K562 (cell line): ENCODE results near the gene GATAD2B. TPM values are rescaled to one million over a fixed set of nuclear protein-coding genes. Genes with fewer than 3 reads are reported as not detected.

Experiments used
- CREB5 ChIP-seq: fragments of 250-450 bp; sonication (Bioruptor Pico); IDR thresholded peaks from 2 replicates; pipeline ENCODE4 v1.5.0; 2020; ENCODE audit warnings: mild to moderate bottlenecking
- EP300 ChIP-seq: IDR thresholded peaks from 2 replicates; pipeline ENCODE4 v1.6.1; 2012; ENCODE audit warnings: low read length, improper control_type of control experiment
- GTF2B ChIP-seq: IDR thresholded peaks from 2 replicates; pipeline ENCODE4 v1.6.1; 2011; ENCODE audit not compliant: insufficient read length; ENCODE audit errors: extremely low read depth
- HDAC6 ChIP-seq: IDR thresholded peaks from 2 replicates; pipeline ENCODE4 v1.6.1; 2012; ENCODE audit warnings: low read depth, mild to moderate bottlenecking, control low read depth, inconsistent platforms, low read length, moderate library complexity
- HLTF ChIP-seq: fragments of 450-650 bp; IDR thresholded peaks from 2 replicates; pipeline ENCODE4 v1.6.1; 2016
- HNRNPUL1 ChIP-seq: fragments of 200-400 bp; formaldehyde crosslinking; IDR thresholded peaks from 2 replicates; pipeline ENCODE4 v1.6.1; 2017; ENCODE audit warnings: low read length
- IRF2 ChIP-seq: sonication (generic); formaldehyde crosslinking; IDR thresholded peaks from 2 replicates; pipeline ENCODE4 v1.8.1; 2022; ENCODE audit warnings: mild to moderate bottlenecking, missing genetic modification reagents
- MAFK ChIP-seq: IDR thresholded peaks from 2 replicates; pipeline ENCODE4 v1.6.1; 2011; ENCODE audit warnings: low read length, improper control_type of control experiment
- MTA3 ChIP-seq: fragments of 450-650 bp; formaldehyde crosslinking; IDR thresholded peaks from 2 replicates; pipeline ENCODE4 v1.6.1; 2017; ENCODE audit warnings: mild to moderate bottlenecking, borderline replicate concordance
- POU5F1 ChIP-seq: fragments of 150-350 bp; IDR thresholded peaks from 2 replicates; pipeline ENCODE4 v1.6.1; 2014; ENCODE audit warnings: borderline replicate concordance, low read length, low read depth, mild to moderate bottlenecking; ENCODE audit not compliant: partially characterized antibody
- PURB ChIP-seq: sonication (generic); formaldehyde crosslinking; IDR thresholded peaks from 2 replicates; pipeline ENCODE4 v1.9.0; 2021; ENCODE audit warnings: low read depth, mild to moderate bottlenecking, missing genetic modification reagents
- SAFB ChIP-seq: fragments of 200-400 bp; formaldehyde crosslinking; IDR thresholded peaks from 2 replicates; pipeline ENCODE4 v1.6.1; 2017; ENCODE audit warnings: low read depth, low read length, borderline replicate concordance
- ZNF12 ChIP-seq: sonication (generic); formaldehyde crosslinking; IDR thresholded peaks from 2 replicates; pipeline ENCODE4 v1.4.0; 2020; ENCODE audit warnings: mild to moderate bottlenecking, missing genetic modification reagents
- ZNF354B ChIP-seq: fragments of 250-450 bp; sonication (Bioruptor Pico); IDR thresholded peaks from 2 replicates; pipeline ENCODE4 v1.4.0; 2020
- polyA plus RNA-seq, 8 experiments: library from polyadenylated mRNA; depleted of rRNA in 4 of 8; stranded (reverse) in 5 of 8; unstranded in 3 of 8; fragments of >200 nt; fragmentation: Nextera tagmentation in 2 of 8; fragmentation: Illumina TruSeq in 1 of 8; extraction: Ambion mirVana in 2 of 8; extraction: Trizol in 1 of 8; gene quantifications; 2 replicates each; pipeline versions ENCODE4 v1.2.1 to v1.2.3, GENCODE V29; 2011 to 2014; ENCODE audit warnings: inconsistent platforms in 1 of 8, missing spikeins in 1 of 8
- total RNA-seq, 7 experiments: library from RNA; depleted of rRNA in 6 of 7; stranded (reverse); fragments of >200 nt in 6 of 7; fragmentation: Illumina TruSeq in 2 of 7; extraction: Trizol in 2 of 7; gene quantifications; 2 replicates each; pipeline versions ENCODE4 v1.2.1 to v1.2.3, GENCODE V29; 2011 to 2021; ENCODE audit warnings: low replicate concordance in 1 of 7
- TF ChIP-seq, protein P1 (sequence below): fragments of 250-450 bp; sonication (Bioruptor Pico); IDR thresholded peaks from 2 replicates; pipeline ENCODE4 v1.4.0; 2020
- TF ChIP-seq, protein P2 (sequence below): sonication (generic); formaldehyde crosslinking; IDR thresholded peaks from 2 replicates; pipeline ENCODE4 v1.8.0; 2023; ENCODE audit warnings: mild to moderate bottlenecking, missing genetic modification reagents
- TF ChIP-seq, protein P3 (sequence below): fragments of 250-450 bp; sonication (Bioruptor Pico); IDR thresholded peaks from 2 replicates; pipeline ENCODE4 v1.5.0; 2021

GATAD2B gene
- total and polyA plus RNA-seq, 9 of the 15 experiments (the other 6 are each of a cell fraction or from before 2014, with no cell fraction given): 1.5 to 40.2 (median 4.9) TPM

DNA sequence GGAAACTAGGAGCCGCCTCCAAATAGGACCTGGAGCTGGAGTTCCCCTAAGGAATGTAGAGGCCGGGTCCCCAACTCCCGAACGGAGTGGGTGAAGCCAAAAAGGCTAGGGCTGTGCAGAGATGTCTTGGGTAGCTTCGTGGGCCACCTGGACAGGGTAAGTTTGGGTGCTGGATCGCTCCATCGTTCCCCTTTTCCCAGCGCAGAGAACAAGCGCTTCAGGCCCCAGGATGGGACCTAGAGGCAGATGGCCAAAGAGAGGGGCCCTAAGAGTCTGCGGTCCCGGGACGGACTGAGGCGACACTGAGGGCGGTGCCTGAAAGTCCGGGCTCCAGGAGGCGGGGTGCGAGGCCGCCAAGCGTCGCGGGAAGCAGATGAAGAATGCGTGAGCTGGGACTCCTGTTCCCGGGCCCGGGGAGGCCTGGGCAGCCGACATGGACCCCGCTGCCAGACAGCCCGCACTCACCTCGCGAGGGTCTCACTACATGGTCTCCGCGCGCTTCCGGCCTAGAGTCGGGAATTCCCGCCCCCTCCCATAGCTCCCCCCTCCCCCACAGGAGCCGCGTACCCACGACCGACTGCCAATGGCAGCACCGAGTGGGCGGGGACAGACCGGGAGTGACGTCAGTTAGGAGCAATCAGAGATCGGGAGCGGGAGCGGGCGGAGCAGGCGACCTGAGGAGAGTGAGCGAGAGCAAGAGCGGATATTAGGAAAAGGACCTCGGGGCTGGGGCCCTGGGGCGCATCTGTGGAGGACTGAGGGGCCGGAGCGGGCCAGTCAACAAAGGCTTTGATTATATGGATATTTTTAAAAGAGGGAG lies 40.5 kb upstream of the GATAD2B start, which contains the start of gene SLC39A1 (continued):
- TF ChIP-seq GTF2B (no peak), IRF2 (CRISPR knock-in tag) (no peak), CREB5 (no peak), PURB (CRISPR knock-in tag) (no peak), EP300 (no peak; the same call in 1 of the 2 replicates), ZNF12 (no peak; the same call in 1 of the 2 replicates), MTA3 (no peak; the same call in 1 of the 2 replicates), MAFK (no peak), POU5F1 (no peak), HNRNPUL1 (no peak), SAFB (no peak), ZNF354B (CRISPR knock-in tag) (no peak), HLTF (no peak), HDAC6 (no peak)
- TF ChIP-seq, protein P1, sequence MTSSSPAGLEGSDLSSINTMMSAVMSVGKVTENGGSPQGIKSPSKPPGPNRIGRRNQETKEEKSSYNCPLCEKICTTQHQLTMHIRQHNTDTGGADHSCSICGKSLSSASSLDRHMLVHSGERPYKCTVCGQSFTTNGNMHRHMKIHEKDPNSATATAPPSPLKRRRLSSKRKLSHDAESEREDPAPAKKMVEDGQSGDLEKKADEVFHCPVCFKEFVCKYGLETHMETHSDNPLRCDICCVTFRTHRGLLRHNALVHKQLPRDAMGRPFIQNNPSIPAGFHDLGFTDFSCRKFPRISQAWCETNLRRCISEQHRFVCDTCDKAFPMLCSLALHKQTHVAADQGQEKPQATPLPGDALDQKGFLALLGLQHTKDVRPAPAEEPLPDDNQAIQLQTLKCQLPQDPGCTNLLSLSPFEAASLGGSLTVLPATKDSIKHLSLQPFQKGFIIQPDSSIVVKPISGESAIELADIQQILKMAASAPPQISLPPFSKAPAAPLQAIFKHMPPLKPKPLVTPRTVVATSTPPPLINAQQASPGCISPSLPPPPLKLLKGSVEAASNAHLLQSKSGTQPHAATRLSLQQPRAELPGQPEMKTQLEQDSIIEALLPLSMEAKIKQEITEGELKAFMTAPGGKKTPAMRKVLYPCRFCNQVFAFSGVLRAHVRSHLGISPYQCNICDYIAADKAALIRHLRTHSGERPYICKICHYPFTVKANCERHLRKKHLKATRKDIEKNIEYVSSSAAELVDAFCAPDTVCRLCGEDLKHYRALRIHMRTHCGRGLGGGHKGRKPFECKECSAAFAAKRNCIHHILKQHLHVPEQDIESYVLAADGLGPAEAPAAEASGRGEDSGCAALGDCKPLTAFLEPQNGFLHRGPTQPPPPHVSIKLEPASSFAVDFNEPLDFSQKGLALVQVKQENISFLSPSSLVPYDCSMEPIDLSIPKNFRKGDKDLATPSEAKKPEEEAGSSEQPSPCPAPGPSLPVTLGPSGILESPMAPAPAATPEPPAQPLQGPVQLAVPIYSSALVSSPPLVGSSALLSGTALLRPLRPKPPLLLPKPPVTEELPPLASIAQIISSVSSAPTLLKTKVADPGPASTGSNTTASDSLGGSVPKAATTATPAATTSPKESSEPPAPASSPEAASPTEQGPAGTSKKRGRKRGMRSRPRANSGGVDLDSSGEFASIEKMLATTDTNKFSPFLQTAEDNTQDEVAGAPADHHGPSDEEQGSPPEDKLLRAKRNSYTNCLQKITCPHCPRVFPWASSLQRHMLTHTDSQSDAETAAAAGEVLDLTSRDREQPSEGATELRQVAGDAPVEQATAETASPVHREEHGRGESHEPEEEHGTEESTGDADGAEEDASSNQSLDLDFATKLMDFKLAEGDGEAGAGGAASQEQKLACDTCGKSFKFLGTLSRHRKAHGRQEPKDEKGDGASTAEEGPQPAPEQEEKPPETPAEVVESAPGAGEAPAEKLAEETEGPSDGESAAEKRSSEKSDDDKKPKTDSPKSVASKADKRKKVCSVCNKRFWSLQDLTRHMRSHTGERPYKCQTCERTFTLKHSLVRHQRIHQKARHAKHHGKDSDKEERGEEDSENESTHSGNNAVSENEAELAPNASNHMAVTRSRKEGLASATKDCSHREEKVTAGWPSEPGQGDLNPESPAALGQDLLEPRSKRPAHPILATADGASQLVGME (CRISPR knock-in tag): no peak
- TF ChIP-seq, protein P2, sequence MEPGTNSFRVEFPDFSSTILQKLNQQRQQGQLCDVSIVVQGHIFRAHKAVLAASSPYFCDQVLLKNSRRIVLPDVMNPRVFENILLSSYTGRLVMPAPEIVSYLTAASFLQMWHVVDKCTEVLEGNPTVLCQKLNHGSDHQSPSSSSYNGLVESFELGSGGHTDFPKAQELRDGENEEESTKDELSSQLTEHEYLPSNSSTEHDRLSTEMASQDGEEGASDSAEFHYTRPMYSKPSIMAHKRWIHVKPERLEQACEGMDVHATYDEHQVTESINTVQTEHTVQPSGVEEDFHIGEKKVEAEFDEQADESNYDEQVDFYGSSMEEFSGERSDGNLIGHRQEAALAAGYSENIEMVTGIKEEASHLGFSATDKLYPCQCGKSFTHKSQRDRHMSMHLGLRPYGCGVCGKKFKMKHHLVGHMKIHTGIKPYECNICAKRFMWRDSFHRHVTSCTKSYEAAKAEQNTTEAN: no peak
- TF ChIP-seq, protein P3, sequence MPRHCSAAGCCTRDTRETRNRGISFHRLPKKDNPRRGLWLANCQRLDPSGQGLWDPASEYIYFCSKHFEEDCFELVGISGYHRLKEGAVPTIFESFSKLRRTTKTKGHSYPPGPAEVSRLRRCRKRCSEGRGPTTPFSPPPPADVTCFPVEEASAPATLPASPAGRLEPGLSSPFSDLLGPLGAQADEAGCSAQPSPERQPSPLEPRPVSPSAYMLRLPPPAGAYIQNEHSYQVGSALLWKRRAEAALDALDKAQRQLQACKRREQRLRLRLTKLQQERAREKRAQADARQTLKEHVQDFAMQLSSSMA (CRISPR knock-in tag): no peak
